ENCODE measurements around the gene MRTFA. TPM values are rescaled to one million over a fixed set of nuclear protein-coding genes. Genes with fewer than 3 reads are reported as not detected.

The MRTFA gene
- total and polyA plus RNA-seq, 3 donors from 2014 or later: 59.5 to 162 (median 158) TPM

- intact Hi-C loops (cut with DNase I; ENCODE audit: low total_unique reads): no loop called here
- peak; percentile 34 for DNase-seq
- Histone ChIP-seq H3K4me3 (peak overlapping the region; percentile 97 to 99), H3K27me3 (no peaks in the 10 kb centered on the region), H3K9me3 (no peaks in the 10 kb centered on the region), H3K4me1 (peaks cover 14% of the 10 kb centered on the region), H3K27ac (peak overlapping the region; percentile 48 to 95), H3K36me3 (ENCODE audit: low read depth, missing control alignments) (no peaks in the 10 kb centered on the region)
- TF ChIP-seq CTCF (IDR thresholded peaks at IDR 0.05) (no peak), POLR2A (IDR thresholded peaks at IDR 0.05) (no peak)
- WGBS, 2 donors: 20 to 22% methylated on average over 33 to 46 of the region's 46 CpGs
Measured at GRCh38 chr22:40637183-40638150, 948 bp upstream of the MRTFA start.

DNA sequence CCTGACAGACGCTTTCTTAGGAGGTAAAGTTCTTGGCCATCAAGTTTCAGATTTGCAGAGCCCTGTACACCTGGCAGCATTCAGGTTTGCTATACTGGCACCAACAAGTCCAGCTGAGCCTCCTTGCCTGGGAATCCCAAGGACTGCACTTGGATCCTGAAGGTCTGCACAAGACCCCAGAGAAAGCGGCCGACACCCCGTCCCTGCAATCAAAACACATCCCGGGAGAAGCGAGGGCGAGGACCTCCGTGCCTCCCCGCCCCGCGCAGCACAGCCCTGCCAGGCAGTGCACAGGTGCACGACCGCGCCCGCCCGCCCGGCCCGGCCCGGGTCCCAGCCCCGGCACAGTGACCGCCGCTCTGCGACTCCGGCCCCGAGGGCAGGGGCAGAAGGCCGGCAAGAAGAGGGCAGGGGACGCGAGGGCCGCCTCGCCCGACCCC is 559 bp downstream of the MRTFA start:
- WGBS, 2 donors: 1% methylated on average over 27 of the region's 31 CpGs; no CpG with 5 or more reads in 1 of the 2 donors
- peak overlapping the region; percentile 97 to 99 for H3K4me3 ChIP-seq
- TF ChIP-seq POLR2A (IDR thresholded peaks at IDR 0.05) (no peak), CTCF (IDR thresholded peaks at IDR 0.05) (no peak)
- peak overlapping the region; percentile 92 to 95 for H3K27ac ChIP-seq
- H3K36me3 ChIP-seq (ENCODE audit: low read depth, missing control alignments): no peaks in the 10 kb centered on the region
- no peaks in the 10 kb centered on the region for H3K9me3 ChIP-seq
- DNase-seq: peak; percentile 44
- no peaks in the 10 kb centered on the region for H3K27me3 ChIP-seq
- intact Hi-C loops (cut with DNase I; ENCODE audit: low total_unique reads): no loop called here
- peaks cover 14% of the 10 kb centered on the region for H3K4me1 ChIP-seq

GRCh38 chr22:40635043-40635939 is 1.2 kb downstream of the MRTFA start:
- TF ChIP-seq POLR2A (IDR thresholded peaks at IDR 0.05): no peak
- TF ChIP-seq CTCF (IDR thresholded peaks at IDR 0.05): no peak
- Histone ChIP-seq H3K4me1 (peaks cover 14% of the 10 kb centered on the region), H3K9me3 (no peaks in the 10 kb centered on the region), H3K27ac (peak overlapping the region; percentile 92 to 95), H3K4me3 (peak overlapping the region; percentile 97 to 99), H3K27me3 (no peaks in the 10 kb centered on the region), H3K36me3 (ENCODE audit: low read depth, missing control alignments) (no peaks in the 10 kb centered on the region)
- DNase-seq: peak; percentile 56
- 10 to 16% methylated on average over 16 to 21 of the region's 21 CpGs for WGBS, 2 donors
- intact Hi-C loops (cut with DNase I; ENCODE audit: low total_unique reads): no loop called here

- Histone ChIP-seq H3K9me3 (no peaks in the 10 kb centered on the region), H3K4me3 (no peak overlapping the region), H3K27ac (peak overlapping the region in 1 of 2 donors; percentile 23), H3K36me3 (ENCODE audit: low read depth, missing control alignments) (no peaks in the 10 kb centered on the region), H3K27me3 (no peaks in the 10 kb centered on the region), H3K4me1 (peaks cover 14% of the 10 kb centered on the region)
- WGBS, 2 donors: 66 to 67% methylated on average over 11 of the region's 11 CpGs
- intact Hi-C loops (cut with DNase I; ENCODE audit: low total_unique reads): no loop called here
- TF ChIP-seq CTCF (IDR thresholded peaks at IDR 0.05) (no peak), POLR2A (IDR thresholded peaks at IDR 0.05) (no peak)
- DNase-seq: peak; percentile 7
Measured at GRCh38 chr22:40634119-40634903, 2.2 kb downstream of the MRTFA start.
